Liver (tissue), 9 donors: ENCODE measurements around the gene PAQR9. TPM values are rescaled to one million over a fixed set of nuclear protein-coding genes. Genes with fewer than 3 reads are reported as not detected.

Experiments used
- DNase-seq: peaks from one replicate; pipeline ENCODE4 v3.0.0-alpha.2; 2017; ENCODE audit warnings: low spot score
- H3K27ac ChIP-seq, 2 donors: one replicate each; pipeline ENCODE4 v1.7.0; 2013; ENCODE audit warnings: inconsistent platforms in 2 of 2, low read length in 2 of 2, control low read depth in 1 of 2, low read depth in 1 of 2, mild to moderate bottlenecking in 1 of 2
- H3K27me3 ChIP-seq, 4 donors: one replicate each; pipeline versions ENCODE4 v1.6.1 to v1.7.0; 2013; ENCODE audit warnings: low read length in 3 of 4, inconsistent platforms in 1 of 4, mild to moderate bottlenecking in 1 of 4, moderate library complexity in 1 of 4; ENCODE audit not compliant: control insufficient read depth in 4 of 4, insufficient read depth in 4 of 4
- H3K36me3 ChIP-seq, 4 donors: one replicate each; pipeline versions ENCODE4 v1.6.1 to v1.7.0; 2013; ENCODE audit warnings: low read length in 3 of 4, mild to moderate bottlenecking in 3 of 4, low read depth in 1 of 4, moderate library complexity in 1 of 4; ENCODE audit not compliant: control insufficient read depth in 4 of 4, insufficient read depth in 3 of 4
- H3K4me1 ChIP-seq, 4 donors: one replicate each; pipeline versions ENCODE4 v1.6.1 to v1.7.0; 2013; ENCODE audit warnings: low read length in 3 of 4, mild to moderate bottlenecking in 3 of 4, moderate library complexity in 1 of 4; ENCODE audit not compliant: control insufficient read depth in 4 of 4, insufficient read depth in 4 of 4
- H3K4me3 ChIP-seq, 3 donors: one replicate each; pipeline versions ENCODE4 v1.6.1 to v1.7.0; 2013; ENCODE audit warnings: low read length in 3 of 3, control low read depth in 1 of 3, low read depth in 1 of 3, mild to moderate bottlenecking in 1 of 3
- H3K9ac ChIP-seq, 2 donors: one replicate each; pipeline ENCODE4 v1.7.0; 2013; ENCODE audit warnings: low read length in 2 of 2, mild to moderate bottlenecking in 2 of 2, moderate library complexity in 2 of 2, control low read depth in 1 of 2, low read depth in 1 of 2
- H3K9me3 ChIP-seq, 4 donors: one replicate each; pipeline versions ENCODE4 v1.6.1 to v1.7.0; 2013; ENCODE audit warnings: low read length in 3 of 4; ENCODE audit not compliant: control insufficient read depth in 4 of 4
- FOXA1 ChIP-seq: IDR thresholded peaks from 2 replicates; pipeline ENCODE4 v1.6.1; 2016; ENCODE audit warnings: antibody characterized with exemption
- HNF4A ChIP-seq, 2 donors: conservative IDR thresholded peaks; 2 replicates each; pipeline ENCODE4 v1.6.1; 2016; ENCODE audit warnings: antibody characterized with exemption in 2 of 2, mild to moderate bottlenecking in 2 of 2
- HNF4G ChIP-seq: IDR thresholded peaks from 2 replicates; pipeline ENCODE4 v1.6.1; 2016; ENCODE audit warnings: antibody characterized with exemption
- JUND ChIP-seq, 2 donors: IDR thresholded peaks; 2 replicates each; pipeline ENCODE4 v1.6.1; 2016; ENCODE audit warnings: antibody characterized with exemption in 2 of 2
- RAD21 ChIP-seq, 2 donors: IDR thresholded peaks; 2 replicates each; pipeline ENCODE4 v1.6.1; 2016; ENCODE audit warnings: antibody characterized with exemption in 2 of 2, mild to moderate bottlenecking in 2 of 2
- RXRA ChIP-seq, 2 donors: IDR thresholded peaks; 2 replicates each; pipeline ENCODE4 v1.6.1; 2017 to 2018; ENCODE audit warnings: antibody characterized with exemption in 2 of 2, mild to moderate bottlenecking in 1 of 2
- SP1 ChIP-seq: IDR thresholded peaks from 2 replicates; pipeline ENCODE4 v1.6.1; 2018; ENCODE audit warnings: antibody characterized with exemption, mild to moderate bottlenecking
- TAF1 ChIP-seq: conservative IDR thresholded peaks from 2 replicates; pipeline ENCODE4 v1.6.1; 2016; ENCODE audit warnings: antibody characterized with exemption, mild to moderate bottlenecking
- YY1 ChIP-seq: IDR thresholded peaks from 2 replicates; pipeline ENCODE4 v1.6.1; 2016; ENCODE audit warnings: antibody characterized with exemption, mild to moderate bottlenecking
- WGBS: extraction: QIAGEN DNeasy Blood & Tissue Kit; methylation state at CpG from one replicate; pipeline ENCODE4 v1.1.7; 2013; 5-methylcytosine and 5-hydroxymethylcytosine counted together
- polyA plus RNA-seq, 2 donors: library from polyadenylated mRNA; stranded (reverse) in 1 of 2; unstranded in 1 of 2; fragments of 200-250 nt in 1 of 2; fragments of >200 nt in 1 of 2; fragmentation: Nextera tagmentation in 1 of 2; extraction: Ambion mirVana in 1 of 2; gene quantifications; one replicate each; pipeline versions ENCODE4 v1.2.1 to v1.2.3, GENCODE V29; 2013 to 2015
- total RNA-seq, 2 donors: library from RNA; depleted of rRNA; stranded (reverse); fragments of >200 nt; gene quantifications; one replicate each; pipeline ENCODE4 v1.2.3, GENCODE V29; 2014
- TF ChIP-seq, protein P1 (sequence below): IDR thresholded peaks from 2 replicates; pipeline ENCODE4 v1.6.1; 2016; ENCODE audit warnings: antibody characterized with exemption
- TF ChIP-seq, protein P2 (sequence below): IDR thresholded peaks from 2 replicates; pipeline ENCODE4 v1.6.1; 2016; ENCODE audit warnings: antibody characterized with exemption
- TF ChIP-seq, protein P3 (sequence below): IDR thresholded peaks from 2 replicates; pipeline ENCODE4 v1.6.1; 2016; ENCODE audit warnings: antibody characterized with exemption
- TF ChIP-seq, protein P4 (sequence below): fragments of 150-350 bp; IDR thresholded peaks from 2 replicates; pipeline ENCODE4 v1.5.1; 2017; ENCODE audit warnings: improper control_type of control experiment, low read depth, low read length; ENCODE audit not compliant: missing input control
- TF ChIP-seq, protein P5 (sequence below): IDR thresholded peaks from 2 replicates; pipeline ENCODE4 v1.6.1; 2016; ENCODE audit warnings: antibody characterized with exemption, mild to moderate bottlenecking
- donor health status: healthy.
- donor health status: healthy.
- donor health status: healthy.
- donor health status: healthy.
- donor health status: healthy.

Gene PAQR9
- total and polyA plus RNA-seq, 4 donors: 3.6 to 24.3 (median 12.6) TPM

DNA sequence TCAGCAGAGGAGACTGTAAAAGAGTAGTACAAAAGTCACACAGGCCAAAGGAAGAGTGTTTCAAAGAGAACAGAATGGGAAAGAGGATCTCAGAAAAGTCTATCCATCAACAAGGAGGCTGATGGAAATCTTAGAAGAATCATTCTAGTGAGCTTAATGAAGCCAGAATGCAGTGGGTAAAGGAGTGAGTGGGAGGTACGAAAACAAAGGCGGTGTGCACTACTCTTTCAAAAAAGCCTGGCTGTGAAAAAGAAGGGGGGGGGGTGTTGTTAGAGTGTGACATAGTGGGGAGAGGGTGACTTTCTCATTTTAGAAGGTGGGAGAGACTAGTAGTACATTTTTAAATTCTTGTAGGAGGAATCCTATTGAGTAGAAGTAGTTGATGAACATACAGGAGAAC lies 11.7 kb downstream of the PAQR9 start:
- no peaks in the 10 kb centered on the region for H3K27me3 ChIP-seq
- no peak overlapping the region for H3K27ac ChIP-seq
- TF ChIP-seq HNF4G (no peak), JUND (IDR thresholded peaks at IDR 0.05) (no peak), RAD21 (IDR thresholded peaks at IDR 0.05) (no peak), TAF1 (no peak), SP1 (no peak)
- no peak for DNase-seq
- no peaks in the 10 kb centered on the region for H3K9me3 ChIP-seq
- whole genome bisulfite sequencing: 95% methylated on average over 2 of the region's 2 CpGs
- H3K36me3 ChIP-seq: no peaks in the 10 kb centered on the region
- H3K4me3 ChIP-seq: no peak overlapping the region
- H3K9ac ChIP-seq: no peak overlapping the region
- H3K4me1 ChIP-seq: peaks cover 0 to 8% (median 6%) of the 10 kb centered on the region in 4 donors

DNA sequence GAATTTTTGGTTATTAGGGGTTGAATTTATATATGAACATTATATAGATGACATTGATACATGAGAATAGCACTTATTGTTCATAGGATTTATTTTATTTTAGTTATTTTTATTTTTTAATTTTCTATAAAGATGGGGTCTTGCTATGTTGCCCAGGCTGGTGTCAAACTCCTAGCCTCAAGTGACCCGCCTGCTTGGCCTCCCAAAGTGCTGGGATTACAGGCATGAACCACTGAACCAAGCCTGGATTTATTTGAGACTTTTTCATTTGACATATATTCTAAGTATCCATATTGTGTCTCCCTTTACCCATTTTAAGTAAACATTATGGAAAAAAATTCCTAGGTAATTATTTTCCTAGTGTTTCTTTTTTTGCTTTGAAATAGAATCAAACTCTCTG lies 12.5 kb downstream of the PAQR9 start:
- no peaks in the 10 kb centered on the region for H3K36me3 ChIP-seq
- H3K9ac ChIP-seq: no peak overlapping the region
- H3K27ac ChIP-seq: no peak overlapping the region
- no peak overlapping the region for H3K4me3 ChIP-seq
- no peaks in the 10 kb centered on the region for H3K9me3 ChIP-seq
- TF ChIP-seq, protein P1, sequence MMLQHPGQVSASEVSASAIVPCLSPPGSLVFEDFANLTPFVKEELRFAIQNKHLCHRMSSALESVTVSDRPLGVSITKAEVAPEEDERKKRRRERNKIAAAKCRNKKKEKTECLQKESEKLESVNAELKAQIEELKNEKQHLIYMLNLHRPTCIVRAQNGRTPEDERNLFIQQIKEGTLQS: no peak
- TF ChIP-seq, protein P2, sequence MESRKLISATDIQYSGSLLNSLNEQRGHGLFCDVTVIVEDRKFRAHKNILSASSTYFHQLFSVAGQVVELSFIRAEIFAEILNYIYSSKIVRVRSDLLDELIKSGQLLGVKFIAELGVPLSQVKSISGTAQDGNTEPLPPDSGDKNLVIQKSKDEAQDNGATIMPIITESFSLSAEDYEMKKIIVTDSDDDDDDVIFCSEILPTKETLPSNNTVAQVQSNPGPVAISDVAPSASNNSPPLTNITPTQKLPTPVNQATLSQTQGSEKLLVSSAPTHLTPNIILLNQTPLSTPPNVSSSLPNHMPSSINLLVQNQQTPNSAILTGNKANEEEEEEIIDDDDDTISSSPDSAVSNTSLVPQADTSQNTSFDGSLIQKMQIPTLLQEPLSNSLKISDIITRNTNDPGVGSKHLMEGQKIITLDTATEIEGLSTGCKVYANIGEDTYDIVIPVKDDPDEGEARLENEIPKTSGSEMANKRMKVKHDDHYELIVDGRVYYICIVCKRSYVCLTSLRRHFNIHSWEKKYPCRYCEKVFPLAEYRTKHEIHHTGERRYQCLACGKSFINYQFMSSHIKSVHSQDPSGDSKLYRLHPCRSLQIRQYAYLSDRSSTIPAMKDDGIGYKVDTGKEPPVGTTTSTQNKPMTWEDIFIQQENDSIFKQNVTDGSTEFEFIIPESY: no peak
- TF ChIP-seq TAF1: no peak
- TF ChIP-seq, protein P3, sequence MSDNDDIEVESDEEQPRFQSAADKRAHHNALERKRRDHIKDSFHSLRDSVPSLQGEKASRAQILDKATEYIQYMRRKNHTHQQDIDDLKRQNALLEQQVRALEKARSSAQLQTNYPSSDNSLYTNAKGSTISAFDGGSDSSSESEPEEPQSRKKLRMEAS: no peak
- no peak for TF ChIP-seq RXRA (IDR thresholded peaks at IDR 0.05)
- no peak for TF ChIP-seq FOXA1
- TF ChIP-seq JUND (IDR thresholded peaks at IDR 0.05): no peak
- TF ChIP-seq, protein P4, sequence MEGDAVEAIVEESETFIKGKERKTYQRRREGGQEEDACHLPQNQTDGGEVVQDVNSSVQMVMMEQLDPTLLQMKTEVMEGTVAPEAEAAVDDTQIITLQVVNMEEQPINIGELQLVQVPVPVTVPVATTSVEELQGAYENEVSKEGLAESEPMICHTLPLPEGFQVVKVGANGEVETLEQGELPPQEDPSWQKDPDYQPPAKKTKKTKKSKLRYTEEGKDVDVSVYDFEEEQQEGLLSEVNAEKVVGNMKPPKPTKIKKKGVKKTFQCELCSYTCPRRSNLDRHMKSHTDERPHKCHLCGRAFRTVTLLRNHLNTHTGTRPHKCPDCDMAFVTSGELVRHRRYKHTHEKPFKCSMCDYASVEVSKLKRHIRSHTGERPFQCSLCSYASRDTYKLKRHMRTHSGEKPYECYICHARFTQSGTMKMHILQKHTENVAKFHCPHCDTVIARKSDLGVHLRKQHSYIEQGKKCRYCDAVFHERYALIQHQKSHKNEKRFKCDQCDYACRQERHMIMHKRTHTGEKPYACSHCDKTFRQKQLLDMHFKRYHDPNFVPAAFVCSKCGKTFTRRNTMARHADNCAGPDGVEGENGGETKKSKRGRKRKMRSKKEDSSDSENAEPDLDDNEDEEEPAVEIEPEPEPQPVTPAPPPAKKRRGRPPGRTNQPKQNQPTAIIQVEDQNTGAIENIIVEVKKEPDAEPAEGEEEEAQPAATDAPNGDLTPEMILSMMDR: no peak
- TF ChIP-seq SP1: no peak
- WGBS: 99% methylated on average over 1 of the region's 1 CpG
- no peaks in the 10 kb centered on the region for H3K27me3 ChIP-seq
- peaks cover 0 to 8% (median 6%) of the 10 kb centered on the region in 4 donors for H3K4me1 ChIP-seq
- no peak for DNase-seq

DNA sequence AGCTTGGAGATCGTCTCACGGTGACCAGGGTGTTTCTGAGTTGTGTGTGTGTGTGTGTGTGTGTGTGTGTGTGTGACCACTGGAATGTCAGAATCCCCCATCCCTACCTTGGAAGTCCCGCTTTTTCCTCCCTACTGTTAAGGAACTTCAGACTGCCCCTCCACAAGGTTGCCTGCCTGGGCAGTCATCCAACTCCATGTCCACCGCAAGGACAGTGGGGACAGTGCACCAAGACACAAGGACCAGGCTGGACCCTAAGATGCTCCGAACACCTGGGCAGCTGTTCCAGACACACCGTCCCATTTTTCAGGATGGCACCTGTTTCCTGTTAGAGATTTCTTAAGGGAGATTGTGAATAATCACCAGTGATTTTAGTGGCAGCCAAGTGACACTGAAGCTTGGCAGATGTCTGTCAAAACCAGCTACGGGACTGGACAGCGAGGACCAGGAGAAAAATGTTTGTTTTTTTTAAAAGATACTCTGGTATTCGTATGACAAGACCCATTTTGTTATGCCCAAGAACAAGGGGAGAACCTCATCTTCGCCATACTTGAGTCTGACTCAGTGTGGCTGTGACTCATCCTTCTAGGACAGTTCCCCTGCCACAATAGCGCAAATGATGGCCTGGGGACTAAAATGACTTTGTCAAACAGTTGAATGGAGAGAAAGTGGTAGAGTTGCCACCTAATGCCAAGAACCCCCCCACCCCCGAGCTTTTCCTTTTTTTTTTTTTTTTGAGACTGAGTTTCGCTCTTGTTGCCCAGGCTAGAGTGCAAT lies 15.5 kb downstream of the PAQR9 start:
- Histone ChIP-seq H3K4me3 (no peak overlapping the region), H3K9ac (no peak overlapping the region), H3K9me3 (no peaks in the 10 kb centered on the region), H3K4me1 (peaks cover 6 to 22% (median 13%) of the 10 kb centered on the region in 4 donors), H3K27me3 (no peaks in the 10 kb centered on the region), H3K36me3 (no peaks in the 10 kb centered on the region), H3K27ac (no peak overlapping the region)
- DNase-seq: no peak
- WGBS: 88% methylated on average over 13 of the region's 13 CpGs
- TF ChIP-seq RXRA (IDR thresholded peaks at IDR 0.05) (no peak), SP1 (no peak), YY1 (no peak), TAF1 (no peak), RAD21 (IDR thresholded peaks at IDR 0.05) (no peak), HNF4A (conservative IDR thresholded peaks at IDR 0.05) (no peak), HNF4G (no peak)
- TF ChIP-seq, protein P3: no peak
- TF ChIP-seq, protein P5, sequence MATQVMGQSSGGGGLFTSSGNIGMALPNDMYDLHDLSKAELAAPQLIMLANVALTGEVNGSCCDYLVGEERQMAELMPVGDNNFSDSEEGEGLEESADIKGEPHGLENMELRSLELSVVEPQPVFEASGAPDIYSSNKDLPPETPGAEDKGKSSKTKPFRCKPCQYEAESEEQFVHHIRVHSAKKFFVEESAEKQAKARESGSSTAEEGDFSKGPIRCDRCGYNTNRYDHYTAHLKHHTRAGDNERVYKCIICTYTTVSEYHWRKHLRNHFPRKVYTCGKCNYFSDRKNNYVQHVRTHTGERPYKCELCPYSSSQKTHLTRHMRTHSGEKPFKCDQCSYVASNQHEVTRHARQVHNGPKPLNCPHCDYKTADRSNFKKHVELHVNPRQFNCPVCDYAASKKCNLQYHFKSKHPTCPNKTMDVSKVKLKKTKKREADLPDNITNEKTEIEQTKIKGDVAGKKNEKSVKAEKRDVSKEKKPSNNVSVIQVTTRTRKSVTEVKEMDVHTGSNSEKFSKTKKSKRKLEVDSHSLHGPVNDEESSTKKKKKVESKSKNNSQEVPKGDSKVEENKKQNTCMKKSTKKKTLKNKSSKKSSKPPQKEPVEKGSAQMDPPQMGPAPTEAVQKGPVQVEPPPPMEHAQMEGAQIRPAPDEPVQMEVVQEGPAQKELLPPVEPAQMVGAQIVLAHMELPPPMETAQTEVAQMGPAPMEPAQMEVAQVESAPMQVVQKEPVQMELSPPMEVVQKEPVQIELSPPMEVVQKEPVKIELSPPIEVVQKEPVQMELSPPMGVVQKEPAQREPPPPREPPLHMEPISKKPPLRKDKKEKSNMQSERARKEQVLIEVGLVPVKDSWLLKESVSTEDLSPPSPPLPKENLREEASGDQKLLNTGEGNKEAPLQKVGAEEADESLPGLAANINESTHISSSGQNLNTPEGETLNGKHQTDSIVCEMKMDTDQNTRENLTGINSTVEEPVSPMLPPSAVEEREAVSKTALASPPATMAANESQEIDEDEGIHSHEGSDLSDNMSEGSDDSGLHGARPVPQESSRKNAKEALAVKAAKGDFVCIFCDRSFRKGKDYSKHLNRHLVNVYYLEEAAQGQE: no peak
- TF ChIP-seq, protein P1: no peak
- TF ChIP-seq, protein P4: no peak
